ENCODE data around the gene NTSR1.

Gene NTSR1

DNA sequence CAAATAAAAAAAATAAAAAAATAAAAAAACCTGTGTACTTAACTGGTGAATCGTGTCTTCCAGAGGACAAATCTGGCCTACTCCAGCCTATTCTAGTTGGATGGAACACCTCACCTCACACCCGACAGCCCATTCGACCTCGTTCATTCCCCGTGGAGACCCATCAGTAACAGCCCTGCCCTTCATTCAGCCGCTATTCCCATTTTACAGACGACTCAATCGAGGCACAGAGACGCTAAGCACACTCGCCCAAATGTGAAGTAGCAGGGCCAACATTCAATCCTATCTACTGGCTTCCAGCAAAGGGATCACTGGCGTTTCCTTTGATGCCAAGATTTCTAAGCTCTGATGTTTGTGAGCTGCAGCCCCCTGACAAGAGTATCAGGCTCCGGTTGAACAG lies 1.8 kb upstream of the NTSR1 start:
- TF ChIP-seq, protein P1, sequence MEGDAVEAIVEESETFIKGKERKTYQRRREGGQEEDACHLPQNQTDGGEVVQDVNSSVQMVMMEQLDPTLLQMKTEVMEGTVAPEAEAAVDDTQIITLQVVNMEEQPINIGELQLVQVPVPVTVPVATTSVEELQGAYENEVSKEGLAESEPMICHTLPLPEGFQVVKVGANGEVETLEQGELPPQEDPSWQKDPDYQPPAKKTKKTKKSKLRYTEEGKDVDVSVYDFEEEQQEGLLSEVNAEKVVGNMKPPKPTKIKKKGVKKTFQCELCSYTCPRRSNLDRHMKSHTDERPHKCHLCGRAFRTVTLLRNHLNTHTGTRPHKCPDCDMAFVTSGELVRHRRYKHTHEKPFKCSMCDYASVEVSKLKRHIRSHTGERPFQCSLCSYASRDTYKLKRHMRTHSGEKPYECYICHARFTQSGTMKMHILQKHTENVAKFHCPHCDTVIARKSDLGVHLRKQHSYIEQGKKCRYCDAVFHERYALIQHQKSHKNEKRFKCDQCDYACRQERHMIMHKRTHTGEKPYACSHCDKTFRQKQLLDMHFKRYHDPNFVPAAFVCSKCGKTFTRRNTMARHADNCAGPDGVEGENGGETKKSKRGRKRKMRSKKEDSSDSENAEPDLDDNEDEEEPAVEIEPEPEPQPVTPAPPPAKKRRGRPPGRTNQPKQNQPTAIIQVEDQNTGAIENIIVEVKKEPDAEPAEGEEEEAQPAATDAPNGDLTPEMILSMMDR (IDR thresholded peaks at IDR 0.05; ENCODE audit: insufficient read depth, low read depth, low read length, missing control alignments), result no peak
- no peak overlapping the region for H3K4me3 ChIP-seq (ENCODE audit: low read length)
- no peak for DNase-seq (ENCODE audit: low read depth)

DNA sequence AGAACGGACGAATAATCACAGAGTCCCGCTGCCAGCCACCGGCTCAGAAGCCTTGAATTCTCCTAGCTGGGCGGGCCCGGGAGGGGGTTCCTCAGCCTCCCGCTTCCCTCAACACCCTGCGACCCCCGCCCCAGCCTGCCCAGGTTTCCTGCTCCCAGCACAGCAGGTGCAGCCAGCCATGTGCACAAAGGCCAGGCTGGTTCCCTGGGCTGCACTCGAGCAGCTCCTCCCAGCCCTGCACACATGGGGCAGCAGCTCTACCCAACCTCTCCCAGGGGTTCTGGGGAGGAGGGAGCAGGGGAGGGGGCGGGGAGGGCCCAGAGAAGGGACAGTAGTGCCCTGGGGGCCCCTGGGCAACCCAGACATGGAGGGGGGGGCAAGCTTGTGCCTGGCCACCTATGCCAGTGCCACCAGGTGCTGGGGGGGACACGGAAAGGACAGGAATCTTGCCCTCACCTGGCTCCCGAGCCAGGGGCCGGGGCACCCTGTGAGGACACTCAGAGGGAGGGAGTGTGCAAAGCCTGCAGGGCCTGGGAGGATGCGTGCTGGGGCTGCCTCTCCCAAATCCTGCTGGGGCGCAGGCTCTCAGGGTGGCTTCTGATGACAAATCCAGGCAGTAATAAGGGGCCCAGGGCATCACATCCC lies 1.2 kb upstream of the NTSR1 start:
- TF ChIP-seq, protein P1 (IDR thresholded peaks at IDR 0.05; ENCODE audit: insufficient read depth, low read depth, low read length, missing control alignments), result no peak
- no peak for DNase-seq (ENCODE audit: low read depth)
- H3K4me3 ChIP-seq (ENCODE audit: low read length), result no peak overlapping the region

GRCh38 chr20:62707921-62708521 lies 615 bp upstream of the NTSR1 start:
- no peak overlapping the region for H3K4me3 ChIP-seq (ENCODE audit: low read length)
- DNase-seq (ENCODE audit: low read depth), result peak; percentile 11
- TF ChIP-seq, protein P1 (IDR thresholded peaks at IDR 0.05; ENCODE audit: insufficient read depth, low read depth, low read length, missing control alignments), result peak; percentile 46

DNA sequence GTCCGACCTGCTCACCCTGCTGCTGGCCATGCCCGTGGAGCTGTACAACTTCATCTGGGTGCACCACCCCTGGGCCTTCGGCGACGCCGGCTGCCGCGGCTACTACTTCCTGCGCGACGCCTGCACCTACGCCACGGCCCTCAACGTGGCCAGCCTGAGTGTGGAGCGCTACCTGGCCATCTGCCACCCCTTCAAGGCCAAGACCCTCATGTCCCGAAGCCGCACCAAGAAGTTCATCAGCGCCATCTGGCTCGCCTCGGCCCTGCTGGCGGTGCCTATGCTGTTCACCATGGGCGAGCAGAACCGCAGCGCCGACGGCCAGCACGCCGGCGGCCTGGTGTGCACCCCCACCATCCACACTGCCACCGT lies 885 bp downstream of the NTSR1 start:
- TF ChIP-seq, protein P1 (IDR thresholded peaks at IDR 0.05; ENCODE audit: insufficient read depth, low read depth, low read length, missing control alignments), result no peak
- no peak overlapping the region for H3K4me3 ChIP-seq (ENCODE audit: low read length)
- DNase-seq (ENCODE audit: low read depth), result no peak

GRCh38 chr20:62710221-62710885 lies 1.7 kb downstream of the NTSR1 start:
- TF ChIP-seq, protein P1 (IDR thresholded peaks at IDR 0.05; ENCODE audit: insufficient read depth, low read depth, low read length, missing control alignments), result no peak
- DNase-seq (ENCODE audit: low read depth), result no peak
- no peak overlapping the region for H3K4me3 ChIP-seq (ENCODE audit: low read length)

DNA sequence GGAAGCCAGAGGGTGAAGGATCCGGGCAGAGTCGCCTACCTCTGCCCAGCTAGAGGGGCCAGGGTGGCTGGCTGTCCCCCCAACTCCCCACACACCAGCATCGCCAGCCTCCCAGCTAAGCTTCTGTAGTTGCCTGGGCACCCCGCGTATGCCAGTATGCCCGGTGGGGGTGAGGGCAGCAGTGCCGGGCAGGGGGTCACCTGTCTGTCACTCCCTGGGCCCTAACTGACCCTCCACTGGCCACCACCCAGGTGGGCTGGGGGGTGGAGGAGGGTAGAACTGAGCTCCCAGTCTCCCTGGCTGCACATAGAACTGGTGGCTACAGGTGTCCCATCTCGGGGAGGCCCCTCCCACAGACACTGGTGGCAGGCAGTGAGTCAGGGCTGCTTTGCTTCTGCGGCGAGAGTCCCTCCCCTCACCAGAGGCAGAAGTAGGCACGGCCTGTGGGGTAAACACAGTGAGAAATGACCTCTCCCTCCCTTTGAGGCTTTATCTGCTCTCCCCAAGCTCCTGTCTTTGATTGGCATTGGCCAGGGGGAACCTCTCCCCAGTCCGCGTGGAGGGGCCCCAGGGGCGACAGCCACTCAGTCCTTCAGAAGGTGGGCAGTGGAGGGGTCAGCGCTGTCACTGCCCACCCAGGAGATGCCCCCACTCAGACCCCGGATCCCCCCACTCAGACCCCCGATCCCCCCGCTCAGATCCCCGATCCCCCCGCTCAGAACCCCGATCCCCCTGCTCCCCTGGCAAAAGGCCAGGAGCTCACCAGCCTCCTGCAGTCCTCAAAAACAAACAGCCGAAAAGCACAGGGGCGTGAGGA lies 2.5 kb downstream of the NTSR1 start:
- DNase-seq (ENCODE audit: low read depth), result peak; percentile 59
- TF ChIP-seq, protein P1 (IDR thresholded peaks at IDR 0.05; ENCODE audit: insufficient read depth, low read depth, low read length, missing control alignments), result no peak
- no peak overlapping the region for H3K4me3 ChIP-seq (ENCODE audit: low read length)
